Pancreas (tissue), 10 donors: Measurements from ENCODE around the gene AKAP12. TPM values are rescaled to one million over a fixed set of nuclear protein-coding genes. Genes with fewer than 3 reads are reported as not detected.
A peak's percentile ranks its signal among the peaks of the same experiment; 100 is the strongest.

Source experiments
- ATAC-seq, 4 donors: fragments of 200-7000 bp; cut with Tn5 transposase; one replicate each; pipeline versions ENCODE4 v1.8.0 to v1.9.1; 2020; ENCODE audit warnings: mild to moderate bottlenecking in 4 of 4, moderate library complexity in 4 of 4
- DNase-seq, 6 donors: peaks; one replicate each; pipeline ENCODE4 v3.0.0-alpha.2; 2020
- FAIRE-seq: peaks from 2 replicates; lab custom pipeline; 2012; peaks lifted over from hg19 to GRCh38; lab: Jason Lieb, UNC
- H3K27ac ChIP-seq, 4 donors: fragments of 200-600 bp; sonication (generic); 1 replicate in 3 of 4; 2 replicates in 1 of 4; pipeline versions ENCODE4 v1.5.0 to v1.8.0; 2020
- H3K27me3 ChIP-seq, 4 donors: fragments of 200-600 bp; one replicate each; pipeline ENCODE4 v1.8.0; 2021
- H3K36me3 ChIP-seq, 3 donors: fragments of 200-600 bp; sonication (generic) in 1 of 3; one replicate each; pipeline versions ENCODE4 v1.5.0 to v1.8.0; 2020 to 2021
- H3K4me1 ChIP-seq, 3 donors: fragments of 200-600 bp; one replicate each; pipeline ENCODE4 v1.8.0; 2021
- H3K4me3 ChIP-seq, 4 donors: fragments of 200-600 bp; sonication (generic) in 2 of 4; one replicate each; pipeline versions ENCODE4 v1.5.0 to v1.8.0; 2020 to 2021
- H3K9me3 ChIP-seq, 4 donors: fragments of 200-600 bp; one replicate each; pipeline ENCODE4 v1.8.0; 2021
- CTCF ChIP-seq, 4 donors: fragments of 200-600 bp; sonication (generic) in 3 of 4; IDR thresholded peaks; one replicate each; pipeline versions ENCODE4 v1.5.0 to v1.8.0; 2021; ENCODE audit warnings: antibody characterized with exemption in 4 of 4
- WGBS, 2 donors: extraction: QIAGEN DNeasy Blood & Tissue Kit; methylation state at CpG; one replicate each; pipeline ENCODE4 v1.1.7; 2013; 5-methylcytosine and 5-hydroxymethylcytosine counted together
- intact Hi-C, 3 donors: fragments of 100-400 bp; cut with DNase I; formaldehyde crosslinking; loops; one replicate each; pipeline versions ENCODE4 v1.11.1 to v1.14.2; 2022
- polyA plus RNA-seq, 2 donors: library from polyadenylated mRNA; stranded (reverse); fragments of 200-250 nt; gene quantifications; one replicate each; pipeline ENCODE4 v1.2.3, GENCODE V29; 2013
- total RNA-seq, 6 donors: library from RNA; stranded (reverse); fragmentation: NEBNext Ultra II Directional in 4 of 6; extraction: Animal tissue kit (Norgen Biotek cat#: 25700) in 4 of 6; gene quantifications; one replicate each; pipeline versions ENCODE4 v1.2.1 to v1.2.4, GENCODE V29; 2021 to 2023
- donor health status: healthy with polysubstance abuse.
- donor health status: DM: no; HTN: no; CAD: no; lungs with moderate emphysema.
- donor health status: DM: no; HTN: no; CAD: no.
- donor health status: control.
- donor health status: control.
- donor health status: Bipolar disorder and iron deficiency.
- donor health status: DM: yes; HTN: yes; CAD: no.
- donor health status: DM: no; HTN: no; CAD: no.
- donor health status: DM: no; HTN: no; CAD: no.
- donor health status: DM: yes; HTN: yes; CAD: no.

AKAP12 gene
- total and polyA plus RNA-seq, 8 donors: 2.4 to 13.2 (median 3.8) TPM

GRCh38 chr6:151289399-151290007 is 49.7 kb downstream of the AKAP12 start:
- Histone ChIP-seq H3K9me3 (no peaks in the 10 kb centered on the region), H3K4me1 (no peaks in the 10 kb centered on the region), H3K4me3 (no peak overlapping the region), H3K27me3 (no peaks in the 10 kb centered on the region), H3K36me3 (no peaks in the 10 kb centered on the region), H3K27ac (no peak overlapping the region)
- TF ChIP-seq CTCF (IDR thresholded peaks at IDR 0.05): no peak
- FAIRE-seq (no peak), ATAC-seq (no peak), DNase-seq (no peak)
- WGBS, 2 donors: 79 to 86% methylated on average over 2 of the region's 2 CpGs
- intact Hi-C loops: no loop called here

DNA sequence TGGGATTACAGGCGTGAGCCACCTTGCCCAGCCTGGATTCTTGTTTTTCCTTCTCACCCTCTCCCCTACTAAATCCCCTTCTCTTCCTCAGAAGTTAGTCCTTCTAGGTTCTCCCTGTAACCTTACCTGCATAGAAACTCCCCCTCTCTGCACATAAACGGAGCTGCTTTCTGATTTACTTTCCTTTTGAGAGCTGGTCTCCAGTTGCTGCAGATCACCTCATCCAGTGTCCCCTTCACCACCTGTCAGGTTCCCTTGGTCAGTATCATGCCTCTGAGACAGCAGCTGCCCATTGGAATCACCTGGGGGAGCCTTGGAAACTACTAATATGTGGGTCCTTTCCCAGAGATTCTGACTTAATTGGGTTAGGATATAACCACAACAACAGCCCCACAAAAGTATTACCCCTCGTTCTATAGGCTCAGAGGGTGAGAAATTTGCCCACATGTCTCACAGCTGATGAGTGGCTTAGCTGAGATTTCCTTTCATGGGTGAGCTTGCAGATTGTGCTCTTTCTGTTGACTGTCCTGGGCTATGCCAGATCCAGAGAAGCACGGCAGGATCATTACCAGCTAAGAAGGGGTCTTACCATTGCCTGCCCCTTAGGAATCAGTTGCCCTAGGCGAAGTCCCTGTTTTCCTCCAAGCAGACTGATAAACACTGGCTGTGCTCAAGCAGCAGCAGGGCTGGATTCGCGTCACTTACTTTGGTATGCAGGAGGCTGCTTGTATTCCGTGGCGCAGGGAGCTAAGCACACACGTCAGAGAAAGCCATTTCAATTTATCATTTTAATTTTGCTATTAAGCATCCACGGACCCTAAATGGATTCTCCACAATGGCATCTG is 51.3 kb downstream of the AKAP12 start:
- WGBS, 2 donors: 50 to 52% methylated on average over 11 of the region's 11 CpGs
- Histone ChIP-seq H3K9me3 (no peaks in the 10 kb centered on the region), H3K4me3 (no peak overlapping the region), H3K27me3 (no peaks in the 10 kb centered on the region), H3K4me1 (no peaks in the 10 kb centered on the region), H3K27ac (no peak overlapping the region), H3K36me3 (no peaks in the 10 kb centered on the region)
- FAIRE-seq: peak; percentile 29
- intact Hi-C loops: no loop called here
- TF ChIP-seq CTCF (IDR thresholded peaks at IDR 0.05): no peak
- peak in 3 of 4 donors; percentile 56 to 70 (median 70) for ATAC-seq
- no peak for DNase-seq

DNA sequence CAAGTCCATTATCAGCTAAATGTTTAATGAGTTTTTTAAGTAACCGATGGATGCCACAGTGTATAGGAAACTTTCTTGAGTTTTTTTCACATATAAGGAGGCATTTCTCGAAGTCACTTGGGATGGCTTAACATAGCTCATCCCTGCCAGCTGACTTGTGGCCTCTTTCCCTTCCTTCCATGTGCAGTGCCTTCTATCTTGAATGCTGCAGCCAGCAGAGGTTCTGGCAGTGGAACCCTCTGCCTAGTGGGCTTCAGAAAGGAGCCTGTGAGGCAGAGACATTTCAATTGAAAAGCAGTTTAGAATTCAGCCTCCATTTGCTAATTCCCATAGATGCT is 51.9 kb downstream of the AKAP12 start:
- no peaks in the 10 kb centered on the region for H3K9me3 ChIP-seq
- ATAC-seq: peak in 1 of 4 donors; percentile 18
- H3K36me3 ChIP-seq: no peaks in the 10 kb centered on the region
- H3K4me3 ChIP-seq: no peak overlapping the region
- H3K27ac ChIP-seq: no peak overlapping the region
- TF ChIP-seq CTCF (IDR thresholded peaks at IDR 0.05): no peak
- no peak for DNase-seq
- WGBS, 2 donors: 52 to 55% methylated on average over 2 of the region's 2 CpGs
- no peaks in the 10 kb centered on the region for H3K27me3 ChIP-seq
- H3K4me1 ChIP-seq: no peaks in the 10 kb centered on the region
- intact Hi-C loops: no loop called here
- no peak for FAIRE-seq

DNA sequence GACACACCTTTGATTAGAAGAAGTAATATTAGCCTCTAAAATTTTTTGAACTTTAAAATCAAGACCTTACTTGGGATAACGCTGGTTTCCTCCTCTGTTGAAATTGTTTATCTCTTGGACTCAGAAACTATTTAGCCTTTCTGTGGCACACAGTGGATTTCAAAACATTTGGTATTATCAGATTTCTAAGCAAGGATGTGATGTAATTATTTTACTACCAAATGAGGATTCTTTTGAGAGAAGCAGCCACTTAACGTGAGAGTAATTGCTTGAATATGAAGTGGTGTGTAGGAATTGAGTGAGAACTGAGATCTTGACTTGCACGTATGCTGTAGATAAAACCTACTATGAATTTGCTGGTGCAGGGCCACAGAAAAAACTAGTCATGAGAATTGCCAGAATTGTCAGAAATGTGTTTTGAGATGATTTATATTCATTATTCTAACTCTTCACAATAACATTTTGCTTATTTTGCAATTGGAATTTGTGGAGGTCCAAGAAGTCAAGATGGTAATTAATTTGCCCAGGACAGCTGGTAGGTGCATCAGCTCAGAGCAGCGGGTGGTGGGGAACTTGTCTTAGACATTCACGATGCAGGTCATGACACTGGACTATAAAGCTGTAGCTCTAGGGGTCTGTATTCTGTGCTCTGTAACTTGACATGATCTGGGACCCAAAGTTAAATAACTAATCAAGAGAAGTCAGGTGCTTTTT is 53.4 kb downstream of the AKAP12 start:
- intact Hi-C loops: no loop called here
- 70 to 71% methylated on average over 5 of the region's 5 CpGs for WGBS, 2 donors
- no peaks in the 10 kb centered on the region for H3K27me3 ChIP-seq
- ATAC-seq (no peak), FAIRE-seq (no peak), DNase-seq (no peak)
- no peaks in the 10 kb centered on the region for H3K36me3 ChIP-seq
- H3K9me3 ChIP-seq: no peaks in the 10 kb centered on the region
- no peak overlapping the region for H3K27ac ChIP-seq
- TF ChIP-seq CTCF (IDR thresholded peaks at IDR 0.05): no peak
- H3K4me3 ChIP-seq: no peak overlapping the region
- no peaks in the 10 kb centered on the region for H3K4me1 ChIP-seq
